ENCODE results near the gene SH3RF3. TPM values are rescaled to one million over a fixed set of nuclear protein-coding genes. Genes with fewer than 3 reads are reported as not detected.

Gene SH3RF3
- polyA plus RNA-seq, 1 donor (not counting 4 experiments of a cell fraction or from before 2014, with no cell fraction given), result 0.08 TPM

- H3K36me3 ChIP-seq (ENCODE audit: control insufficient read depth in 2 of 2, extremely low read depth in 1 of 2, insufficient read depth in 2 of 2, low read length in 2 of 2), result no peaks in the 10 kb centered on the region
- FAIRE-seq (peak; percentile 44), DNase-seq (ENCODE audit: low read depth, low spot score) (peak; percentile 19)
- dilution Hi-C loops (cut with MboI; ENCODE audit: extremely low pct_ligation_motif_present, low sequenced_read_pairs), result no loop called here
- no peaks in the 10 kb centered on the region for H4K20me1 ChIP-seq (ENCODE audit: control insufficient read depth, extremely low read depth, insufficient read depth, low read length)
- H3K9me3 ChIP-seq (ENCODE audit: control insufficient read depth, low read depth, low read length), result no peaks in the 10 kb centered on the region
- H3K27ac ChIP-seq (ENCODE audit: control insufficient read depth, insufficient read depth, low read length), result no peak overlapping the region
- H2AFZ ChIP-seq (ENCODE audit: control insufficient read depth, low read length), result no peak overlapping the region
- H3K4me2 ChIP-seq (ENCODE audit: control insufficient read depth, extremely low read depth, insufficient read depth, low read depth, low read length), result peak overlapping the region; percentile 17
- peaks cover 31% of the 10 kb centered on the region for H3K4me1 ChIP-seq (ENCODE audit: control insufficient read depth, extremely low read depth, insufficient read depth, low read length)
- no peaks in the 10 kb centered on the region for H3K9me1 ChIP-seq (ENCODE audit: control insufficient read depth, extremely low read depth, insufficient read depth, low read length)
- no peaks in the 10 kb centered on the region for H3K27me3 ChIP-seq (ENCODE audit: control insufficient read depth, extremely low read depth, insufficient read depth, low read length)
- no peak overlapping the region for H3K9ac ChIP-seq (ENCODE audit: control insufficient read depth, extremely low read depth, insufficient read depth, low read length)
- H3K4me3 ChIP-seq (ENCODE audit: control insufficient read depth in 2 of 3, extremely low read depth in 1 of 3, insufficient read depth in 2 of 3, low read depth in 1 of 3, low read length in 3 of 3), result no peak overlapping the region
- TF ChIP-seq EZH2 (IDR thresholded peaks at IDR 0.05; ENCODE audit: low read length) (no peak), CTCF (optimal IDR thresholded peaks at IDR 0.05 in 1 of 3, IDR thresholded peaks at IDR 0.05 in 1 of 3, conservative IDR thresholded peaks at IDR 0.05 in 1 of 3; ENCODE audit: extremely low read depth in 1 of 3, insufficient read depth in 2 of 3, low read length in 3 of 3) (peak in 1 of 3 experiments; percentile 7)
- no peaks in the 10 kb centered on the region for H3K79me2 ChIP-seq (ENCODE audit: control insufficient read depth, insufficient read depth, low read length)
Measured at GRCh38 chr2:109466674-109467575, 337.9 kb downstream of the SH3RF3 start.

- no peaks in the 10 kb centered on the region for H3K9me1 ChIP-seq (ENCODE audit: control insufficient read depth, extremely low read depth, insufficient read depth, low read length)
- dilution Hi-C loops (cut with MboI; ENCODE audit: extremely low pct_ligation_motif_present, low sequenced_read_pairs), result no loop called here
- H3K4me1 ChIP-seq (ENCODE audit: control insufficient read depth, extremely low read depth, insufficient read depth, low read length), result peaks cover 39% of the 10 kb centered on the region
- peak overlapping the region; percentile 38 for H2AFZ ChIP-seq (ENCODE audit: control insufficient read depth, low read length)
- no peaks in the 10 kb centered on the region for H4K20me1 ChIP-seq (ENCODE audit: control insufficient read depth, extremely low read depth, insufficient read depth, low read length)
- FAIRE-seq (peak; percentile 66), DNase-seq (ENCODE audit: low read depth, low spot score) (no peak)
- H3K9ac ChIP-seq (ENCODE audit: control insufficient read depth, extremely low read depth, insufficient read depth, low read length), result no peak overlapping the region
- H3K9me3 ChIP-seq (ENCODE audit: control insufficient read depth, low read depth, low read length), result no peaks in the 10 kb centered on the region
- H3K79me2 ChIP-seq (ENCODE audit: control insufficient read depth, insufficient read depth, low read length), result no peaks in the 10 kb centered on the region
- no peak overlapping the region for H3K27ac ChIP-seq (ENCODE audit: control insufficient read depth, insufficient read depth, low read length)
- no peaks in the 10 kb centered on the region for H3K36me3 ChIP-seq (ENCODE audit: control insufficient read depth in 2 of 2, extremely low read depth in 1 of 2, insufficient read depth in 2 of 2, low read length in 2 of 2)
- H3K4me2 ChIP-seq (ENCODE audit: control insufficient read depth, extremely low read depth, insufficient read depth, low read depth, low read length), result peak overlapping the region; percentile 17
- H3K27me3 ChIP-seq (ENCODE audit: control insufficient read depth, extremely low read depth, insufficient read depth, low read length), result no peaks in the 10 kb centered on the region
- TF ChIP-seq EZH2 (IDR thresholded peaks at IDR 0.05; ENCODE audit: low read length), result no peak
- no peak for TF ChIP-seq CTCF (optimal IDR thresholded peaks at IDR 0.05 in 1 of 3, IDR thresholded peaks at IDR 0.05 in 1 of 3, conservative IDR thresholded peaks at IDR 0.05 in 1 of 3; ENCODE audit: extremely low read depth in 1 of 3, insufficient read depth in 2 of 3, low read length in 3 of 3)
- H3K4me3 ChIP-seq (ENCODE audit: control insufficient read depth in 2 of 3, extremely low read depth in 1 of 3, insufficient read depth in 2 of 3, low read depth in 1 of 3, low read length in 3 of 3), result no peak overlapping the region
Measured at GRCh38 chr2:109467701-109468100, 338.7 kb downstream of the SH3RF3 start.

Measured in keratinocyte (primary cell).